ENCODE measurements around the gene CUEDC2. TPM values are rescaled to one million over a fixed set of nuclear protein-coding genes. Genes with fewer than 3 reads are reported as not detected.
A peak's percentile ranks its signal among the peaks of the same experiment; 100 is the strongest.

CUEDC2 gene
- polyA plus RNA-seq, 1 donor: 55.8 TPM

GRCh38 chr10:102424916-102425315 is 7.5 kb downstream of the CUEDC2 start:
- no peak for DNase-seq

DNA sequence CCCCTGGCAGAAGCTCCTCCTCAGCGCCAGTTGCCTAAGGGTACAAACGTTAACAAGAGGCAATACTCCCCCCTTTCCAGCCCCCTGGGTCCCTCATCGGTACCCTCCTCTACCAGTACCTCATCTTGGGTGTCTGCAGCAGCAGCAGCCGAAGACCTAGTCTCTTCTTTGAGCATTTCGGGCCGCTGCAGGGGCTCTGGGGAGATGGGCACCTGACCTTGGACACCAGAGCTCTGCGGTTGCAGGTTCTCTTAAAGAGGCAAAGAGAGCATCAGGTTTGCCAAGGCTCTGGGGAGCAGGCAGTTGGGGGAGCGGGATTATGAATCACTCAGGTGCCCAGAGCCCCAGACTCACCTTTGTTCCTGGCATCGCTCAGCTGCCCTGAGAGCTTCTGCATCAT is 8.2 kb downstream of the CUEDC2 start:
- DNase-seq: no peak

- DNase-seq: no peak
Measured at GRCh38 chr10:102423372-102423968, 8.9 kb downstream of the CUEDC2 start.

- peak; percentile 70 for DNase-seq
Measured at GRCh38 chr10:102422545-102423129, 9.7 kb downstream of the CUEDC2 start.

- no peak for DNase-seq
Measured at GRCh38 chr10:102421757-102422512, 10.4 kb downstream of the CUEDC2 start.

- DNase-seq: no peak
Measured at GRCh38 chr10:102421507-102421756, 10.9 kb downstream of the CUEDC2 start.

DNA sequence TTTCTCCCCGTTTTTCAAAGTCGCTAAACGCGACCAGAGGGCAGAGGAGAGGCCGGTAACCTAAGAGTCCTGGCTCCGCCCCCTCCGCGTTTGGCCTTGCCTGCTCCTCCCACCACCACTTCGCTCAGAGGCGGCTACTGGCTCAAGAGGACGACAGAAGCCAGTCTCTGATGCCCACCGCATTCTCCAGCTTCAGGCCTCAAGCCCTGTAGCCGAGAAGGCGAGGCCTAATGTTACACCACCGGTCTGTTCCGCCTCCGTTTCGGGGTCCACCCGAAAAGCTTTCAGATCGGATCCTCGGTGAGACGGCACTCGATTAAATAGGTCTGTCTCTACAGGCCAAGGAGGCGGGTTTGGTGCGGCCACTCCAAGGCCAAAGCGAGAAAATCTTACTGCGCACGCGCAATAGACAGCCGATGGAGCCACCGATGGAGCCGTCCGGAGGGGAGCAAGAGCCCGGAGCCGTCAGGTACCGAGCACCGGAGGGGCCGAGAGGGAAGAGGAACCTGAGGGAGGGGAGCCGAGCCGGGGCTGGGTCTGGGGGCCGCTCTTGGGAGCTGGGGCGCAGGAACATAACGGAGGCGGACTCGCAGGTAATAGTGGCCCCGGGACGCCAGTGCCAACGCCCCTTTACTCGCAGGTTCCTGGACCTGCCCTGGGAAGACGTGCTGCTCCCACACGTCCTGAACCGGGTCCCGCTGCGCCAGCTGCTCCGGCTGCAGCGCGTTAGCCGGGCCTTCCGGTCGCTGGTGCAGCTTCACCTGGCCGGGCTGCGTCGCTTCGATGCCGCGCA is 11.5 kb downstream of the CUEDC2 start, which contains the start of gene FBXL15:
Gene FBXL15 (plus strand): TSS at position 123 of the 793 bp plus-strand sequence. CDS start 294 bp downstream, at position 417.
- DNase-seq: peak; percentile 96

DNA sequence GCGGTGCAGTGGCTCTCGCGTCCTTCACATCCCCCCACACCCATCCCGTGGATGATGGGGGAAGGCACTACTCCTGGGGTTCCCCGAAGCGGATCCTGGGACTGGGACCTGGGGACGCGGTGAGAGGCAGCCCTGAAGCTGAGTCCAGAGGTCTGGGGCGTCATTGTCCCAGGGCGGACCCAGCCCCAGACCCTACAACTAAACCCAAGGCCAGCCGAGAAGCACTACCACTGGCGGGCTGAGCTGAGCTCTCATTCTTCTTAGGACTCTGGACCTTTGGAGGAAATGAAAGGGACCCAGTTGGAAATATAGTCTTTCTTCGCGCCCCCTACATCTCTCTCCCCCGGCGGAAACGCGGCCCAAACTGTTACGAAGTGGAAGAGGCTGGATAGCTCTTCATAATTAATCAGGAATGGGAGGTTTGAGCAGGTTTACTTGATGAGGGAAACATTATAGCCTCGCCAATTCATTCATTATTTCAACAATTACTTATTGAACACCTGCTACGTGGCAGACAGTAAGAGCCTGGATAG is 12.1 kb downstream of the CUEDC2 start:
- DNase-seq: no peak

DNA sequence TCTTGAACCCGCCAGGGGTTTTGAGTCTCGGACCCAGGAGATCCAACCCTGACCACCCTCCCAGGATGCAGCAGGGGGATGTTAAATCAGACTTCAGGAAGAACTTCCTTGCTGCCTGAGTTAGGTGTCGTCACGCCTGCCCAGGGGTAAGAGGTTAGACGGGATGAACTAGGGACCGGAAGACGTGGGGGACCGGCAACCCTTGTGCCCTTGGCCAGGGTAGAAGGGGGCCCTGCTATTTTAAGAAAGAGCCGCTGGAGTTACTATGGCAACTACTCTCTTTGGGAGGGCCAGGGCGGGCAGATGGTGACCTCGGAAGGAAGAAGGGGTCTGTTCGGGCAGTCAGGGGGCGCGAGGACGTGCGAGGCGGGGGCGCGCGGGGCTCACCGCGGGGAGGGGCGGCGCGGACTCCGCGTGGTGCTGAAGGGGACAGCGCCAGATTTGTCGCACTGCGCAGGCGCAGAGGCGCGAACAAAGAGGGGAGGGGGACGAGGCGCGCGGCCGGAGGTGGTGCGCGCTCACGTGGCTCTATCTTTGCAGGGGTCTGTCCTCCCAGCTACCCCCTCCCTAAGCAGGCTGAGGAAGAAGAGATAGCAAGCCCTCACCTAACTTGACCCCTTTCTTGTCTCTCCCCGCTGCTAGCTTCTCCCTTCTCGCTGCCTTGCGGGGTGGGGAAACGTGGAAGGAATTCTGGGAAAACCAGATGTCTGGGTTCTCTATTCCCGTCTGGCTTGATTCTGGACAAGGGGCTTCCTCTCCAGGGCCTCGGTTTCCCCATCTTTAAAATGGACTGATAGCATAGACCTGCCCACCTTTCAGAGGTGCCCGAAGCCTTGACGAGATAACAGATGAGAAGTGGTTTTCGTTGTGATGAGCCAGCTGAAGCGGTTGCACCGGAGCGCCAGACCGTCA is 12.8 kb downstream of the CUEDC2 start:
- peak; percentile 62 for DNase-seq

DNA sequence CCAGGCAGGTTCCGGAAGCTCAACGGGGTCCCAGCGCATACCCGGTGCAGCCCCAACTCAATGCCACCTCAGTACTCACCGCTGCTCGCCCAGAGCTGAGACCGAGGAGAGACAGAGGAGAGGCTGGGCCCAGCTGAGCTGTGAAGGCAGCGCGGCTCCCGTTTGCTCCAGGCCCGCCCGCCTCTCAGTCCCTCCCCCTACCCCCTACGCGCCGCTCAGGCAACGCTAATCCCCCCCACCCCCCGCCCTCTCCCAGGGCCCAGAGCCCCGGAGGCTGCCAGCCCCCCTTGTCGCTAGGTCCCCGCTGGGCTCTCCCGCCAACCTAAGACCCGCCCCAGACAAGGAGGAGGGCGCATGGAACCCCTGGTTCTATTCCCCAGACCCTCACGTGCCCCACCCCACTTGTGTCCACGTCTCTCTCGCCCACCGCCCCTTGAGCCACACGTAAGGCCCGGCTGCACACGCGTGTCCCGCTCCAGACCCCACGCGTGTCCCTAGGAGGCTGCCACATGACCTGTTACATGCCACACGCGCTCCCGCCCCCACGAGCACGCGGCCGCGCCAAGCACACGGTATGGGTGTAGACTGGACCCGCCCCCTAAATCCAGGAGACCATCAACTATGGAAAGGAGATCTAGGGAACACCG is 13.6 kb downstream of the CUEDC2 start, which contains the start of gene PSD:
Gene PSD (minus strand): TSS at position 164 of the 647 bp plus-strand sequence. CDS start 1,747 bp downstream, outside the sequence.
- no peak for DNase-seq

DNA sequence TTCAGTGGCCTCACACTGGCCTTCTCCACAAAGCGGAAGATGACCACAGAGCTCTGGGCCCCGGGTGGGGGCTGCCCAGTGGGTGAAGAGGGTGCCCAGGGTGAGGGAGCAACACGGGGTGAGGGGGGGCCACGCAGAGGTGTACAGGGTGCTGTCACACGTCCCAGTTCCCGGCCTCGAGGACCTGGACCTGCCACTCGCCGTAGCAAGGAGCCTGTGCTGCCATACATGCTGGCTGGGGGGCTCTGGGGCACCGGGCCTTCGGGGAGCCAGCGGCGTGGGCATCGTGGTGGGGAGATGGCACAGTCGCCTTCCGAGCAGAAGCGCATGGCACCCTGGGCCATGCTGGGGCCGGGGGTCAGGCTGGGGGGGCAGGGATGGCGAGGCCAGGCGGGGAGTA is 15.7 kb downstream of the CUEDC2 start:
- no peak for DNase-seq

GRCh38 chr10:102416283-102416682 is 16.1 kb downstream of the CUEDC2 start:
- no peak for DNase-seq

GRCh38 chr10:102414749-102415148 is 17.6 kb downstream of the CUEDC2 start:
- DNase-seq: no peak

DNA sequence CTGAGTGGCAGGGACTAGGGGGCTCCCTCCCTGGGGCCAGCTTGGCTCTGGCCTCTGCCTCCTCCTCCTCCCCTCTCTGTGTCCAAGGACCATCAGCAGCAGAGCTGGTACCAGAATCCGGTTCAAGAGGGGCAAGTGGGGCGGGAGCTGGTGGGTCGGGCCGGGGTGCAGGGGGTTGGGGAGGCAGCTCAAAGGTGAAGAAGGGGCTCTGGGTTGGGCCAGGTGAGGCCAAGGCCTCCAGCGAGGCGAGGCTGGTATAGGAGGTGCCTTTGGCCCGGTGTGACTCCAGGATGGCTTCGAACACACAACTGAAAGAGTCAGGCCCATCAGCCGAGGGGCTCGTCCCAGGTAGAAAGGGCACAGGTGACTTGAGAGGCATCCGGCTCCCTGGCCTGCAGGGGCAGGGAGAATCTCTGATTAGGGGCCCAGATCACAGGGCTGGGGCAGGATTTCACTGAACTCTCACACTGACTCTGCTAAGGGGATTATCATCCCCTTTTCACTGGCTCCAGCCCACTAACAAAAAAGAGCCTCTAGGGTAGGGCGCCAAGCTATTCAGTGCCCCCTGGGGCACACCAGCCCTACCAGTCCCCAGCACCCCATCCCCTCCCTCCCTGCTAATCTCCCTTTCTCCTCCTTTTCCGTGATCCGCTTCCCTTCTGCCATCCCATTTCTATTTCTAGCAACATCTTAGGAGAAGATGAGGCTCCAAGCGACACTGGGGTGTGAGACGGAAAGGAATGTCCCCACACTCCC is 18.4 kb downstream of the CUEDC2 start:
- no peak for DNase-seq

GRCh38 chr10:102413053-102413705 is 19.2 kb downstream of the CUEDC2 start:
- DNase-seq: no peak

DNA sequence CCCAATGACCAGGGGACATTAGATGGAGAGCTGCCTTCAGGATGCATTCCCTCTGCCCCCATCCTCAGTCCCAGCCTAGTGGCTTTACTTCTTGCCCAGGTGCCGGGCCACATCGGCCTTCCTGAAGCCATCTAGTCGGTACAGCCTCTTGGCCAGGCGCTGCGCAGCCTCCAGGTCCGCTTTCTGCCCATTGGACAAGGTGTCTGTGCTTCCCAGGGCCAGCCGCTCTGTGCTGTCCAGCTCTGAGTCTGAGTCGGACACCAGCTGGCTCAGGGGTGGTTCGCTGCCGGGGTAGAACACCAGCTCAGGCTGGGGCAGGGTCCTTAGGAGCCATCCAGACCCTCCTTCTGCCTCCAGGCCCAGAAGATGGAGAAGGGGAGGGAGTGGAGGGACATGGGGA is 20.1 kb downstream of the CUEDC2 start:
- no peak for DNase-seq

- no peak for DNase-seq
Measured at GRCh38 chr10:102411341-102412255, 20.8 kb downstream of the CUEDC2 start.

DNA sequence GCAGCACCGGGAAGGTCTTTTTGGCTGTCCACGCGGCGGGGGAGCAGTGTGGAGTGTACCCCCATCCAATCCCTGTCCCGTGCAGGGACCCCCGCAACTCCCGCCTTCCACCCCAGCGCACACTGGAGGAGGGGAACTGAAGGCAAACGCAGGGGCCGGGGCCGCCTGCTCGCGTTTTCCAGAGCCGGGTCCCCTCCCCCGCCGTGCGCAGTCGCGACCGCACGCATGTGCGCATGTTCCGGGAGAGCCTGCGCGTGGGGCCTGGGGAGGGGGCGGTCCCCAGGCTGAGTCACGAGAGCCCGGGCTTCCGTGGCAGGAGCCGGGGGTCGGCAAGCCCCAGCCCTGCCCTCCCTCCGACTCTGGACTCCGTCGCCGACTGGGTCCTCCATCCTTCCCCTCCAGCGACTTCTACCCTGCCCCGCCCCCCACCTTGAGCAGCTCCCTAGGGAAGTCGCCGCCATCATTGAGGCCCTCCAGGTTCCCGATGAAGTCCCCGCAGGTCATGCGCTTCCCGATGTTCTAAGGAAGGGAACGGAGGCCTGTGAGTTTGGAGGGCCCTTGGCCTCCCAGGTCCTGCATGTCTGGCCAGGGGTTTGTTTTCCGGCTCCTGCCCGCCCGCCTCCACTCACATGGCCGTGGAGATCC is 21.8 kb downstream of the CUEDC2 start:
- peak; percentile 76 for DNase-seq
